ENCODE data around the gene NAA10.

NAA10 gene

DNA sequence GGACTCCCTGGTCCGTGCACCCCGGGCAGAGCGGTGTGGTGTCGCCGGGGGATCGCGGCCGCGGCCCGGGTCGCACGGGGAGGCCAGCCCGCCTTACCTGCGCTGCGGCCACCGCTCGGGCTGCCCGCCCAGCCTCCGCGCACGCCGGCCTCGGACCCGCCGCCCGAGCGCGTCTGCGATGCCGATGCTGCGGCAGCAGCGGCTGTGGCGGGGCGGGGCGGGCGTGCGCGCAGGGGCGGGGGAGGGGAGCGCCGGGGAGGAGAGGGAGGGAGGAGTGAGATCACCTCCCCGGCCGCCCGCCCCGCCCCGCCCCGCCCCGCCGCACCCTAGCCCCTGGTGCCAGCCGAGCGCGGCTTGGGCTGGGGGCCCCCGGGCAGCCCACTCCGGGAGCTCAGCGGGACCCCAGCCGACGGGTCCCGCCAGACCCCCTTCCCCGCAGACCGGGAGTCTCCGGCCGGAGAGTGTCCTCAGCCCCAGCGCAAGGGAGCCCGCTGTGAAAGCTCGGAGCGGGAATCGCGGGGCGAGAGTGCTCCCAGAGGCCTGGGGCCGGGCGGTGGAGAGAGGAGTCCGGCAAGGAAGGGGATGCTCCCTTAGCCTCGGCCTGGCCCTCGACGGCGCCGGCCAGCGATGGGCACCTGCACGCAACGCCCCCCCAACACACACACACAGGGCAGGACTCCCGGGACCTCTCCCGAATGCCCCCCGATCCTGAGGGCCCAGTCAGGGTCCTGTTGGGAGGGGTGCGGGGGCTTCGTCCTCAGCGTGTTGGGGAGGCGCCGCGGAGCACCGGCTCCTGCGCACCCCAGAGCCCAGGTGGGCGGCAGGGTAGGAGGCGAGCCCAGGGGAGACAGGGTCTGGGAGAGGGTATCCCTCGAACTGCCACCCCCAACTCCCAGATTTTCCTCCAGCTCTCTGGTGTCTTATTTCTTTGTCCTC lies 48.6 kb downstream of the NAA10 start, which contains the start of gene L1CAM:
TSS of gene L1CAM (minus strand) at position 206 of the 936 bp plus-strand sequence. CDS start 10,337 bp downstream, outside the sequence.
- DNase-seq = peak in 1 of 58 donors; percentile 30

DNA sequence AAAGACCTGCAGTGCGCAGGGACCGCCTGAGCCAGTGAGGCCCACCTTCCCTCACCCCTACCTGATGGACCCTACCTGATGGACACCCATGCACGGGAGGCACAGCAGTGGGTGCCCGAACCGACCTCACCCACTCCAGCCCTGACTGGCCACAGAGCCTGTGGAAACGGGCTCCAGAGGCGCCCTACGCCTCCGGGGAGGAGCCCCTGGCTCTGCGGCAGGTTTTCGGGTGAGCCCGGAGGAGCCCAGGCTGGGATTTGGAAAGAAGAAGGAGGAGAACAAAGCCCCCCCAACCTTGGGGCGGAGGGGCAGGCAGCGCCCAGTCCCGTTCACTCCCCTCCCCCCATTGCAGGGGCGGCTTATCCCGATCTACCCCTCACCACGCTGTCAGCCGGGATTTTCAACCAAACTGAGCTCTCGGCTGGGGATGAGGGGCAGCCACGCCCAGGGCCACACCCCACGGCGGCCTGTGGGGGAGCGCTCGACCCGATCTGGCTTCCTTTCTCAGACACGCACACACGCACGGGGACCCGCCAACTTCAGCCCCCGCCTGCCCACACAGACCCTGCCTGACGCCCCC lies 49.5 kb downstream of the NAA10 start:
- DNase-seq = no peak

DNA sequence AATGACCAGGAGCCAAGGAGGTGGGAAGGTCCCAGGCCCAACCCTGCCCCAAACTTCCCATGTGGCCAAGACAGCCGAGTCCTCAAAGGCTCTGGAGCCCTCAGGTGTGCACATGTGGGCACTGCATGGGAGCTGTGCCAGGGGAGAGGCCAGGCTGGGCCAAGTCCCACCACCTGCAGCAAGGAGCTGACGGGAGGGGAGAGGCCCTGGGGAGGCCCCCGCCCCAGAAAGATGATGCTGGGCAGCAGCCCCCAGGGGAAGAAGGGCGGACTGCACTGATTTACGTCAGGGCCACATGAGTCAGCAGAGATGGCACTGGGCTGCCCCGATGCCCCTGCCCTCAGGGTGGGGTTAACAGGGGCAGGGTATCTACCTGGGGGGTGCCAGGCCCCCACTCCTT lies 50.2 kb downstream of the NAA10 start:
- DNase-seq = no peak

DNA sequence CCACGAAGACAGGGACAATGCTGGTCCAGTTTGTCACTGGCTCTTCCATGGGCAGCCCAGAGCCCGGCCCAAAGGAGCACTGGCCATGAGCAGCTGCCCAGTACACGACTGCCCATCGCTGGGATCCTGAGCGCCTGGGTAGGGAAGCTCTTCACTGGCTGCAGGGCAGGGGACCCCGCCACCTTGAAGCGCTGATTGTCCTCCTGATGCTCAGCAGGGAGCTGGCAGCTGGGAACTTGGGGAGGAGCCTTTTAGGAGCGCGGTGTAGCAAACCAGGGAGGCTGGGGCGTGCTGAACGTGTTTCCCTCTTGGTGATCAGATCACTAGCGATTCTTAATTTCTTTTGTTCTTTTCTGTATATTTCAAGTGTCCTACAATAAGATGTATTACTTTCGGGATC lies 50.7 kb downstream of the NAA10 start:
- peak in 1 of 58 donors; percentile 38 for DNase-seq

DNA sequence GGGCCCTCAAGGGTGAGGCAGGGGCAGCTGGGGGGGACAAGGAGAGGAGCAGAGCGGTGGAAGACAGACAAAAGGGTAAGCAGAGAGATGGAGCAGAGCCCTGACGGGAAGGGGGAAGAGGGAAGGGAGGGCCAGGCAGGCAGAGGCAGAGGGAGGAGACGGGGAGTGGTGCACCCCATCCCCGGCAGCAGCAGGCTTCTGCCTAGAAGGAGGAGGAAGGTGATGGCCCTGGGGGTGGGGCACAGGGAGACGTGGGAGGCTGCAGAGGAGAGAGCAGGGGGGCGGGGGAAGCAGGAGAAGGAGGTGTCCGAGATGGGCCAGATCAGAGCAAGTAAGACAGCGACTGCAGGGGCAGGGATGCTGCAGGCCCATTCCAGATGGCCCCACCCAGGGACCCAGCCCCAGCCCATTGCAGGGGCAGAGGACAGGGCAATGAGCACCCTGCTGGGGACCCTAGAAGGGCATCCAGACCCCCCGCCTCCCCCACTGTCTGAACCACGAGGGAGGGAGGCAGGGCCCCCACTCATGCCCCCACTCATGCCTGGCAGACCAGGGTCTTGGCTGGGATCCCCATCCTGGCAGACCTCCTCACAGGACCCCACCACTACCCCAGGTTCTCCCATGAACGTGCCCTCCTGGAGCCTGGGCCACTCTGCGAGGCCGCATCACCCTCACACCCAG lies 51.5 kb downstream of the NAA10 start:
- no peak for DNase-seq

DNA sequence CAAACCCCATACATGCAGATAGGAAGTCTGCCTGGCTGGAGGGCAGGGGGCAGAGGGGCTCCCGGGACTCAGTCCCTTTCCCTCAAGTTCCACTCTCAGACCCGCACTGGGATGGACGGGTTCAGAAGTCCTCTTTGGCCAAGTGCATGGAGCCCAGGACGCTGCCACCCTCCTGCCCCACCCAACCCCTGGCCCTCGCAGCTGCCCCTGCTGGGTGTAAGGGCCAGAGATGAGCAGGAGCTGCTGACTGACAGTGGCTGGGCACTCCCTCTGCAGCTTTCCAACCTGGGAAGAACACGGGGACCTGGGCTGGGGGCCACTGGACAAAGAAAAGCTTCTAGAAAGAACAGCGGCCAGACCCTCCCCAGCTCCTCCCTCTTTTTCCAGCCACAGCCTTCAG lies 52.3 kb downstream of the NAA10 start:
- no peak for DNase-seq

DNA sequence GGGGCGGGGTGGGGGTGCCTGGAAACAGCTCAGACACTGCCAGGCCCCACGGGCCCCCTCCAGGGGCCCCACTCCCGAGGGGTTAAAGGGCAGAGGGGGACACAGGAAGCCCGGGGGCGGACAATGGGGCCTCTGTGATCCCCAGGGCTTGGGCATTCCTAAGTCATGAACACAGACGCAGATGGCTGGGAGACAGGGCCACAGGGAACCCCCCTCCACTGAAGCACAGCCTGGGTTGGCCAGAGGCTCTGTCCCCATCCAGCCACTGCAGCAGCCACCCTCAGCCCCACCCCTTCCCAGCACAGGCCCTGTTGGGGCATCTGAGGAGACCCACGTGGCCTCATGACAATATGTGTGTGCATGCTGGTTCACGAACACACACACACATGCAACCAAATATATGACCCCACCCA lies 52.7 kb downstream of the NAA10 start:
- DNase-seq = peak in 1 of 58 donors; percentile 26

DNA sequence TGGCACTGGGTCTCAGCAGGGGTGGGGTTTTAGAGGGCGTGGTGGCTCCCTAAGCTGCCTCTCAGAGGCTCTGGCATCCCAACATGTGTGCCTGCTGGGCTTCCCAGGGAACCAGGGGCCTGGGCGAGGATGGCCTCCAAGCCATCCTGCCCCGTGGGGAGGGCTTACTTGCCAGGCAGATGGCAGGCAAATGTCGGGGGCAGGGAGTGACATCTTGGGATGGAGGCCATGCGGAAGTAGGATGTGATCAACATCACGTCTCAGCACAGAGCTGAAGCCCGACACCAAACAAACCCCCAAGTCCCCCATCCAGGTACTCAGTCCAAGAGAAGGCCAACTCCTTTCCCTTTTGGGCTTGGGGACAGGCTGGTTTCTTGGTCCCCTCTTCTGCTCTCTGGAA lies 53.6 kb downstream of the NAA10 start:
- DNase-seq = no peak

DNA sequence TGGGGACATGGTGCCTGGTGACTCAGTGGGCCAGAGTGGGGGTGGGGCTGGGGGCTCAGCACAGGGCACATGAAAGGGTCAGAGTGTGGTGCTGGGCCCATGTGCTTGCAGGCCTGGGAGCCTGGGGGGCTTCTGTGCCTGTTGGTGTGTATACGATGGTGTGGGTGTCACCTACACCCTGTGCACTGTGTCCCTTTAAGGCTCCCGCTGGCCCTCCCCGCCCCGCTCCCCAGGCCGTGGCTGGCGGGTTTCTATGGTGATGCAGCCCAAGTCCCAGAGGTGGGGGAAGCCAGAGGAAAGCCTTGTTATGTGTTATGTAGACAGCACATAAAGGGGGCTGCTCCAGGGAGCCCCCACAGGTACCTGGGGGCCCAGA lies 54.4 kb downstream of the NAA10 start:
- DNase-seq = no peak

DNA sequence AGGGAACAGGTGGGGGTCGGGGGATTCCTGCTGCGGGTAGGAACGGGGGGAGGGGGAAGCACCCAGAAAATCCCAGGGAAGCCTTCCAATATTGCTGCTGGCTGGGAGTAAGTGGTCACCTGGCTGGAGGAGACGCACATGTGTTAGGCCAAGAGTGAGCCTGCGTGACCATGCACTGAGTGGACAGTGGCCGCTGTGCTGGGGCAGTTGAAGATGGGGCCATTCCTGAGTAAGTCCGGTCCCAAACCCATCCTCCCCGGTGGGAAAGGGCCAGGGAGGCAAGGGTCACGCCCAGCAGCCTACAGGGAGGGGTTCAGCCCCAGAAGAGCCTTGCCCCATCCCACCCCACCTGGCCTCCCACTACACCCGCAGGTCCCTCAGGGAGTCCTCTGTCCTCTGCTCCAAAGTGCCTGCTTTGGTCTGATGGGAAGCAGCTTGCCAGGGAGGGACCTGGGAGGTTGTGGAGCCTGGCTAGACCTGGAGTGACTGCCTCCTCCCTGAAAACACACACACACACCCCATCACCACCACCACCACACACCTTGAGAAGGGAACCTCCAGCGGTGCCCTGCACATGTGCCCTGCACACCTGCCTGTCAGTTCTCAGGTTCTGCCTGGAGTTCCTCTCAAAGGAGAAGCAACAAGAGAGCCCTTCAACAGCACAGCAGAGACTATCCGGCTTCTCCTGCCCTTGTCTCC lies 54.9 kb downstream of the NAA10 start:
- DNase-seq = no peak

Measured in anterior cingulate cortex (tissue), 58 donors.